GM18526 (cell line): Measurements from ENCODE around the gene MRPL28.
A peak's percentile ranks its signal among the peaks of the same experiment; 100 is the strongest.

Experiments
- POLR2A ChIP-seq: IDR thresholded peaks from 3 replicates; pipeline ENCODE4 v1.6.1; 2011; ENCODE audit not compliant: insufficient read length; ENCODE audit errors: extremely low read depth

The MRPL28 gene

DNA sequence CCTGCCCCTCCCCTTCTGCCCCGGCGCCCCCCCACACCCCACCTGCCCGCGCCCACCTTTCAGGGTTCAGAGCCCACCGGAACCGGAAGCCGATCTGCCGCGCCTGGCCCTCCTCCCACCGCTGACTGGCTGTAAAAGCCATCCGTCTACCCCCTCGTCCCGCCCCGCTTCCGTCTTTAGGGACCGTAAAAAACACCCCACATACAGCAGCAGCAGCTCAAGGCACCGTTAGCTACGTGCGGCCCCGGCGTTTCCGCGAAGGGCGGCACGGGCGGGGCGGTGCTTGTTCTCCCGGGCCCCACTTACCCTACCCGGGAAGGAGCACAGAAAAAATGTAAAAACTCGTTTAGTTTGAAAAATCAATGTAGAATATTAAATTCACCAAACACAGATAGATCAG, at the start of gene MRPL28:
TSS of gene MRPL28 (minus strand) at position 96 of the 400 bp plus-strand sequence. CDS start 320 bp downstream, outside the sequence.
- peak; percentile 33 for TF ChIP-seq POLR2A

DNA sequence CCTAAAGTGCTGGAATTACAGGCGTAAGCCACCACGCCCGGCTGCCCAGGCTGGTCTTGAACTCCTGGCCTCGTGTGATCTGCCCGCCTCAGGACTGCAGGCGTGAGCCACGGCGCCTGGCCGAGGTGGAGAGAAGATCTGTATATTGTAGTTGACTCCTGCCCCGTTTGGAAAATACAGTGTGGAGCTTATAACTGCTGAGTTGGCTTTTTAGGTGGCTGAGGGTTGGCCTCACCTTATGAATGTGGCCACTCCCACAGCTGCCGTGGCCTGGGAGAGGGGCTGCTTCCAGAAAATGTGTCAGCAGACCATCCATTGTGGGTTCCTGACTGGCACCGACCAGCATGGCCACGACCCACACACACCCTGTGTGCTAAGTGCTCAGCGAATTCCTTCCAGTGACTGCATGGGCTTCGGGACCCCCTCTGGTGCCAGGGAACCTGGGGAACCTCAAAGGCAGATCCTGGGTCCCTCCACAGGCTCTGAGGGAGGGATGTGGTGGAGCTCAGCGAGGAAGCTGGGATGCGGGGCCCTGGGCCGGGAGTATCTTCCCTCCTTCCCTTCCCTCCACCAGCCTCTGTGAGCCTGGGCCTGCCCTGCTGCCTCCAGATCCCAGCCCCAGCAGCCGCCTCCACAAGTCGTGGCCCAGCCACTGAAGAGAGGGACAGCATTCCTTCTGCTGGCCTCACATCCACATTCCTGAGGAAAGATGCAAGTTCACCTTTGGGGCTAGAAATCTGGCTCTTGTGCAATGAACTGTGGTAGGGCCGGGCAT, 44.2 kb upstream of the MRPL28 start:
- no peak for TF ChIP-seq POLR2A

DNA sequence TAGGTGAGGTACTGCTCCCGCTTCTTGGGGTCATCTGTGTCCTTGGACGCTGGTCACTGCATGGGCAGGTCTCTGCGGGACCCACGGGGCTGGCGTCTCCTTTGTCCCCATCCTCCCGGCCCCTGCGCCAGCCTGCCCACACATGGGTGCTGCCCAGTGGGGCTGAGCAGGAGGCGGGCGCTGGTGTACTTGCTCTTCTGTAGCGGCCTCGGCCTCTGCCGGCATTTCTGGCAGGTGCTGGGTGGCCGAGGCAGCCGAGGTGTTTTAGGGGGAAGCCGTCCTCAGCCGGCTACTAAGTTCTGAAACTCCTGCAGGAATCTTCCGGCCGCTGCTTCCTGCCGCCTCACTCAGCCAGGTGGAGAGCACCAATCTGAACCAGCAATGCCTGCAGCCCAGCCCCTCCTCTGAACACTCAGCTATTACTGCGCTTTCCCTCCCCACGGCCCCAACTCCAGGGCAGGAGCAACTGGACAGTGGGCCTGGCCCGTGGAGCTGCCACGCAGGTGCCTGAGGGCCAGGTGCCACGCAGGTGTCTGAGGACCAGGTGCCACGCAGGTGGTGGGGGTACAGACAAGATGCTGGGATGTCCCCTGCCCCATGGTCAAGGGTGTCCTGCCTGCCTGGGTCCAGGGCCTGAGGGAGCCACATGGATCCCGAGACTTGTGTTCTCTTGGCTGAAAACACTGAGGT, 41.4 kb upstream of the MRPL28 start:
- TF ChIP-seq POLR2A, result no peak

DNA sequence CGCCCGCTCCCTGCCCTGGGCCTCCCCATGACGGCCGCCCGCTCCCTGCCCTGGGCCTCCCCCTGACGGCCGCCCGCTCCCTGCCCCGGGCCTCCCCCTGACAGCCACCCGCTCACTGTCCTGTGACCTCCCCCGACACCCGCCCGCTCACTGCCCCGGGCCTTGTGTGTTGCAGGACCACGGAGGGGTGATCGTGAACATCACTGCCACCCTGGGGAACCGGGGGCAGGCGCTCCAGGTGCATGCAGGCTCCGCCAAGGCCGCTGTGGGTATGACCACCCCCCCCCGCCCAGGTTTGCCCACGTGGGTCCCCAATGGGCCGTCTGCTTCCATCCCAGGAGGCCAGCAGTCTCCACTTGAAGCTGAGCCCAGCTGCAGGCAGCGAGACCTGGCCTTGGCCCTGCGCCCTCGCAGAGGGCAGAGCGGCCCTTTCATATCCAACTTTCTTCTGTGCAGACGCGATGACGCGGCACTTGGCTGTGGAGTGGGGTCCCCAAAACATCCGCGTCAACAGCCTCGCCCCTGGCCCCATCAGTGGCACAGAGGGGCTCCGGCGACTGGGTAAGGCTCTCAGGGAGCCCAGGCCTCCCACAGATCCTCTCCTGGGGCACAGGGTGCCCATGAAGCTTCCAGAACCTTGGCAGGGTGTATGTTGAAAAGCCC, 40.3 kb upstream of the MRPL28 start:
- no peak for TF ChIP-seq POLR2A

DNA sequence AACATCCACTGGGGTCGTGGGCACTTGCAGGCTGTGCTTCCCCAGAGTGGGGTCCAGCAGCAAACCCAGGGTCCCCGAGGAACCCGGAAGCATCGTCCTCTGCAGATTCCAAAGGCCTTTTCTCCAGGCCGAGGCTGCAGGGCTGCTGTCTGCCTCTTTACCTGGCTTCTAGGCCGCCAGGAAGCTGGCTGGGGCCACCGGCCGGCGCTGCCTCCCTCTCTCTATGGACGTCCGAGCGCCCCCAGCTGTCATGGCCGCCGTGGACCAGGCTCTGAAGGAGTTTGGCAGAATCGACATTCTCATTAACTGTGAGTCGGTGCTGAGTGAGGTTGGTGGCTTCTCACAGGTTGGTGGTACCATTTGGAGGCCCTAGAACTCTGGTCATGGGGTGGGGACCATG, 36.9 kb upstream of the MRPL28 start:
- no peak for TF ChIP-seq POLR2A

DNA sequence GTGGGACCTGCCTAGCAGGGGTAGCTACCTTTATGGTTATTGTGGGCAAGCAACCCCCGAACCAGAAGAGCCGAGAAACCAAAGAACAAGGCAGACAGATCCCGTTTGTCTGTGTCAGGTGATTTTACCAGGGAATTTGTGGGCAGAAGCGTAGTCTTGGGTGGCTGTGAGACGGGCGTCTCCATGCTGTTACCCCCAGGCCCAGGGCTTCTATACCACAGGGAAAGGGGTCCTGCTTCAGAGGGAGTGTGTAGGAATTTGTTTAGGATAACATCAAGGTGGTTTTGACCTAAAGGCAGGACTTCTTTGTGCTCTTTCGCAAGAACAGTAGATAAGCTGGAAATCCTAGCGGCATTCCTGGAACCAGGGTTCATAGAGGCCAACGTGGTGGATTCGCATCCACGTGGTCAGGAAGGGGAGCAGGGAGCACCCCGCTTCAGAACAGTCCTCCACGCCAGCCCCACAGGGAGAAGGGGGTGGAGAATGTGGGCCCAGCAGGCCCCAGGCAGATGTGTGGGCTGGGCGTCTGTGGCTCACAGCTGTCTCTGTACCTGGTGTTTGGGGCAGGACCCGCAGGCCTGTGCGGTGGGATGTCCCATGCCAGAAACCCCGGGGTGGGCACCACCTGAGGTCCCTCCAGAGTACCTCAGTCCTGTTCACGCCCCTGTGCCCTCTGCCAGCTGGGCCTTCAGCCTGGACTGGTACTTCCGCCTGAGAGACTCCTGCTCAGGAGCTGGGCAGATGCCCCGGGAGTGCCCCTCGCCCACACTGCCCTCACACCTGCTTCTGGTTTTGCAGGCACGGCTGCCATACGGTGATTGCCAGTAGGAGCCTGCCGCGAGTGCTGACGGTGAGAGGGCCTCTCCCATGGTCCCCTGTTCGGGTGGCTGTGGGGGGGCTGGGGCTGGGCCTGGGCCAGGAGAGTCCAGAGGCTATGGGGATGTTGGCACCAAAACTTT, 35.5 kb upstream of the MRPL28 start:
- no peak for TF ChIP-seq POLR2A

DNA sequence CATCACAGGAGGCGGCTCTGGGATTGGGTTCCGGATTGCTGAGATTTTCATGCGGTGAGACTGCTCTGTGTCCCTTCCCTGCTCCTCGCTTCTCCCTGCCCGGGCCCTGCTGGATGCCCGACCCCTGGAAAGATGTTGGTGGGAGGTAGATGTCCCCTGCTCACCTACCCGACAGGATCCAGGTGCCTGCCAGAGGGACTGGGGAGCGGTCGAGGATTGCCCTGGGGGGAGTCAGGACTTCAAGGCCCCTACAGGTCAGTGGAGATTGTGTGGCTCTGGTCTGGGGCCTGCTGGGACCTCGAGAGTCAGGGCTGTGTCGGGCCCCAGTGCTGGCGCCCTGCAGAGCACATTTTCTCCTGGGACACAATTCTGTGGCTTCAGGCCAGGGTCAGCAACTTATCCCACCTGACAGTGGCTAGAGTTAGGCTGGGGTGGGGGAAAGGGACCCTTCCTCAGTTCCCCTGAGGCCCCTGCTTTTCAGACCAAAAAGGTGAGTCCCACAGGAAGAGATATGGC, 34.7 kb upstream of the MRPL28 start:
- TF ChIP-seq POLR2A, result no peak

DNA sequence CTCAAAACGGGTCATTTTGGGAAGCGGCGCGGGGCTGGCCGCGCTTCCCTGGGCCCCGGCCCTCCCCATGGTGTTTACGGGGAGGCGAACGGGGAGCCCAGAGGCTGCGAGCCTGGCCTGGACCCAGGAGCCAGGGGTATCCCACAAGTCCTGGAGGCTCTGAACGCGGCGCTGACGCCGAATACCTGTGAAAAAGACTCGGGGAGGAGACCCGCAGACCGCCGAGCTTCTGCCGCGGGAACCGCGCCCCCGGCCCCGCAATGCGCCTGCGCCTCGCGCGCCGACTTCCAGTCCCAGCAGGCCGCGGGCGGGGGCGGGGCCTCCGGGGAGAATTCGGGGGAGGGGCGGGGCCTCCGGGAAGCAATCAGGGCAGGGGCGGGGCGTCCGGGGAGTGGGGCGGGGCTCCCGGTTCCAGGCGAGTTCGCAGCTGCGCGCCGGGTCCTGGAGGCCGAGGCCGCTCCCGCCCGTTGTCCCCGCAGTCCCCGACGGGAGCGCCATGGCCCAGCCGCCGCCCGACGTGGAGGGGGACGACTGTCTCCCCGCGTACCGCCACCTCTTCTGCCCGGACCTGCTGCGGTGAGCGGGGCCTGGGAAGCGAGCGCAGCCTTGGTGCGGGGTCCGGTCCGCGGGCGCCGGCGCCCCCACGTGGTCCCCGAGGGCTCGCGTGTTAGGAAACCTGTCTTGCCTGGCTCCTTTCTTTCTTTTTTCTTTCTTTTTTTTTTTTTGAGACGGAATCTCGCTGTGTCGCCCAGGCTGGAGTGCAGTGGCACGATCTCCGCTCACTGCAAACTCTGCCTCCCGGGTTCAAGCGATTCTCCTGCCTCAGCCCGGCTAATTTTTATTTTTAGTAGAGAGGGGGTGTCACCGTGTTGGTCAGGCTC, 31.4 kb upstream of the MRPL28 start, which contains the start of gene DECR2:
TSS of gene DECR2 (plus strand) at position 418 of the 881 bp plus-strand sequence. CDS start at position 497, 79 bp downstream.
- peak; percentile 80 for TF ChIP-seq POLR2A

DNA sequence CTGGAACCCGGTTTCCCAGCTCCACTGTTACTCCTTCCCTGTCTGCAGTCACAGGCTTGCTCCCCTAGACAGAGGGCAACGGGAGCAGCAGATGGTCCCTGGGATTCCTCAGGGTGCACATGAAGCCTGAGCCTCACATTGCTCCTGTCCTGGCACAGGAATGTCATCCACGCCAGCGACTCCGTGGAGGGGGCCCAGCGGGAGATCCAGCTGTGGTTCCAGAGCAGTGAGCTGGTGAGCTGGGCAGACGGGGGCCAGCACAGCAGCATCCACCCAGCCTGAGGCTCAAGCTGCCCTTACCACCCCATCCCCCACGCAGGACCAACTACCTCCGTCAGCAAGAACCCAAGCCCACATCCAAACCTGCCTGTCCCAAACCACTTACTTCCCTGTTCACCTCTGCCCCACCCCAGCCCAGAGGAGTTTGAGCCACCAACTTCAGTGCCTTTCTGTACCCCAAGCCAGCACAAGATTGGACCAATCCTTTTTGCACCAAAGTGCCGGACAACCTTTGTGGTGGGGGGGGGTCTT, 29.8 kb upstream of the MRPL28 start:
- TF ChIP-seq POLR2A, result no peak

DNA sequence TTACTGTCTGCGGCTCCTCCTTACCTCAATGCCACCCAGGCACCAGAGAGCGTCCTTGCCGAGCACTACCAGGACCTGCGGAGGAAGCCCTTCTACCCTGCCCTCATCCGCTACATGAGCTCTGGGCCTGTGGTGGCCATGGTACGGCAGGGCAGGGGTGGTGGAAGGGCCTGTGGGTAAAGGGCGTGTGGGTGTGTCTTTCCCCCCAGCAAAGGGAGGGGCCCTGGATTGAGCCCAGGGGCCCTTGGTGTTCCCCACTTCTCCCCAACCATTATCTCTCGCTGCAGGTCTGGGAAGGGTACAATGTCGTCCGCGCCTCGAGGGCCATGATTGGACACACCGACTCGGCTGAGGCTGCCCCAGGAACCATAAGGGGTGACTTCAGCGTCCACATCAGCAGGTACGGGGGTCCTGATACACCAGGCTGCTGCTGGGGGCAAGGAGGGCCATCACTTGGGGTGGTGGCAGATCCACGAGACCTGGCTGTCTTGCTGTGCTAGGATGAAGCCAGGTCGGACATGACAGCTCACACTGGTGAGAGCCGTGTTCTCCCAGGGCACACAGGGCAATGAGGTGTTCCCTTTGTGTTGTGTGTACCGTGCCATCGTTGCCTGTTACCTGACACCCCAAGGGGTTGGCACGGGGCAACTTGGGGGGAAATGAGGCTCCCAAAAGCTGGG, 29.1 kb upstream of the MRPL28 start:
- no peak for TF ChIP-seq POLR2A

DNA sequence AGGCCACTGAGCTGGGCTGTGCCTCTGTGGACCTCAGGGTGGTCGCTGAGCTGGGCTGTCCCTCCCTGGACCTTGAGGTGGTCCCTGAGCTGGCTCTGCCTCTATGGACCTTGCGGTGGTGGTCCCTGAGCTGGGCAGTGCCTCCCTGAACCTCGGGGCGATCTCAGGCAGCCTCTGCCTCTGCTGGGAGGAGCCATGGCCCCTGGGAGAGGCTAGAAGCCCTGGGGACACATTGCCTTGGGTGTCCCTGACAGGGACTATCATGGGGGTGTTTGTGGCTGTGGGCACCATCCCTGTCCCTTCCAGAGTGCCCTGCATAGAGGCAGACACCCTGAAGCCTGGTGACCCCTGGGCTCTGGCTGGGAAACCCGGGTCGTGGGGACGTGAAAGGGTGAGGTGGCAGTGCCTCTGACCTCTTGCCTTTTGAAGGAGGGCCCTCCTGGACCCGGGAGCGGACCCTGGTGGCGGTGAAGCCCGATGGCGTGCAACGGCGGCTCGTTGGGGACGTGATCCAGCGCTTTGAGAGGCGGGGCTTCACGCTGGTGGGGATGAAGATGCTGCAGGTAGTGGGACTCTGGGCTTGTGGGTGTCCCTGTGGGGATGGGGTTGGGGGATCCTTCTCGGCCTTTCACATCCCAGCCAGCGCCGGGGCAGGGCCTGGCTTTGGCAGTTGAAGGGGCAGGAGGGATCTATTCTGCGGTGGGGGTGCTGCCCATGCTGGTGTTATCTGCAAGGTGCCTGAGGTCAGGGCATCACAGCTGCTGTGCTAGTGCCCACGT, 28.4 kb upstream of the MRPL28 start:
- TF ChIP-seq POLR2A, result no peak

DNA sequence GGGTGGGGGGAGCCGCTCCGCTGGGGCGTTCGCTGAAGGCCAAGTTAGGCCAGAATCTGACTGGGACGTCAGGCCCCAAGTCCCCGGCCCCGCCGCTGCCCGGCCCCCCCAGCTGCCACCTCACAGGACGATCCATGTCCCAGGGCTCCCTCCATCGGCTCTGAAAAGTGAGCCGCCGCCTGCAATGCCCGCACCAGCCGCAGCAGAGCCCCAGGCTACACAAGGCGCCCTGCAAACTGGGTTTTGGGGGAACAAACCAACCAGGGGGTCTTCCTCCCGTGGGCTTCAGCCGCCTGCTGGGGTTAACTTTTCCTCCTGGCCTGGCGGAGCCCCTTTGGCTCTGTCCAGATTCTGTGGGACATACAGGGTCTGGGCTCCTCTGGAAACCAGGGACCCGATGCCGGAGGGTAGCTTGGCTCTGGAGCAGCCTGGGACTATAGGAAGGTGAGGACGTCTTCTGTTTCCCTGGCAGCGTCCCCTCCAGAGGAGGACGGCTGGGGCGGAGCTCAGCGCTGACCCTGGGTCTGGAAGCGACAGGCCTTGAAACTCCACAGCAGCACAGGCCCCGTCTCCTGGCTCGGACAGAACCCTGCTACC, 27.5 kb upstream of the MRPL28 start:
- TF ChIP-seq POLR2A, result no peak

DNA sequence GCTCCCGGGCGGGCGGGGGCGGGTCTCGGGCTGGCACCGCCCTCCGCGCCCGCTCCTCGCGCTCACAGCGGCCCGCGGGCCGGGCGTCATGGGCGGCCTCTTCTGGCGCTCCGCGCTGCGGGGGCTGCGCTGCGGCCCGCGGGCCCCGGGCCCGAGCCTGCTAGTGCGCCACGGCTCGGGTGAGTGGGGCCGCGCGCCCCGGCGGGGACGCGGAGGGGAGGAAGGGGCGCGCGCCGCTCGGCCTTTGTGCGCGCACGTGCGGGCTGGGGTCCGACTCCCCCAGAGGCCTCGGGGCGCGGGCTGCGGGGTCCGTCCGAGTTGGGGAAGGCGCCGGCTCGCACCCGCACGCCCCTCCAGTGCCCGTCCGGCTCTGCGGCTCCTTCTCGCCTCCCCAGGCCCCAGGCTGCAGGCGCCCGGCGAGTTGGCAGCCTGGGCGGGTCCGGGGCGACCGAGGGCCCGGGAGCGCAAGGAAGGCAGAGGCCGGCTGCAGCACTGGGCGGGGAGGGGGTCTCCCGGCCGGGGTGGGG, 26.9 kb upstream of the MRPL28 start, which contains the start of gene NME4:
TSS of gene NME4 (plus strand) at position 65 of the 527 bp plus-strand sequence. CDS start at position 89, 24 bp downstream.
- TF ChIP-seq POLR2A, result peak; percentile 38
